PC-9 (cell line): ENCODE data around the gene NOP9. TPM values are rescaled to one million over a fixed set of nuclear protein-coding genes. Genes with fewer than 3 reads are reported as not detected.

Experiments used
- Bru-seq: library from RNA; stranded (reverse); fragments of 400-500 nt; gene quantifications from one replicate; lab custom pipeline; 2021; lab: Mats Ljungman, UMichigan
- BruChase-seq, 2 experiments: library from RNA; stranded (reverse); fragments of 400-500 nt; gene quantifications; one replicate each; lab custom pipeline; 2021; lab: Mats Ljungman, UMichigan
- BruUV-seq: library from RNA; stranded (reverse); fragments of 400-500 nt; replicated peaks from 2 replicates; lab custom pipeline; 2021; lab: Mats Ljungman, UMichigan
- CTCF ChIA-PET: fragments of 300-600 bp; sonication (Branson Sonifier 250); formaldehyde crosslinking; loops from one replicate; lab custom pipeline; 2022; ENCODE audit warnings: antibody characterized with exemption; lab: Charles Lee
- POLR2A ChIA-PET: fragments of 300-600 bp; sonication (Branson Sonifier 250); formaldehyde crosslinking; loops from one replicate; lab custom pipeline; 2022; ENCODE audit warnings: antibody characterized with exemption; ENCODE audit not compliant: unreplicated experiment; lab: Charles Lee
- DNase-seq, 2 experiments: peaks; one replicate each; pipeline versions ENCODE4 v3.0.0 to v3.0.0-alpha.2; 2015 to 2022; ENCODE audit warnings: mixed read lengths in 1 of 2
- H2AFZ ChIP-seq: fragments of 200-600 bp; sonication (generic); 2 replicates; pipeline ENCODE4 v1.8.1; 2017; ENCODE audit warnings: antibody characterized with exemption
- H3F3A ChIP-seq: fragments of 200-600 bp; sonication (generic); 2 replicates; pipeline ENCODE4 v1.8.1; 2017; ENCODE audit warnings: antibody characterized with exemption, mild to moderate bottlenecking, low read depth; ENCODE audit not compliant: insufficient read depth
- H3K27ac ChIP-seq: fragments of 200-600 bp; sonication (generic); 2 replicates; pipeline ENCODE4 v1.6.1; 2016; ENCODE audit warnings: mixed run types
- H3K27me3 ChIP-seq: fragments of 200-600 bp; sonication (generic); 2 replicates; pipeline ENCODE4 v1.6.1; 2016; ENCODE audit warnings: low read depth, mixed run types; ENCODE audit not compliant: insufficient read depth
- H3K36me3 ChIP-seq: fragments of 200-600 bp; sonication (generic); 2 replicates; pipeline ENCODE4 v1.6.1; 2016; ENCODE audit warnings: low read depth, mixed run types
- H3K4me1 ChIP-seq: fragments of 200-600 bp; sonication (generic); replicated peaks from 2 replicates; pipeline ENCODE4 v1.6.1; 2016; ENCODE audit warnings: mixed run types; ENCODE audit not compliant: insufficient read depth
- H3K4me2 ChIP-seq: fragments of 200-600 bp; sonication (generic); 2 replicates; pipeline ENCODE4 v1.6.1; 2017; ENCODE audit warnings: mixed run types
- H3K4me3 ChIP-seq: fragments of 200-600 bp; sonication (generic); 2 replicates; pipeline ENCODE4 v1.6.1; 2016; ENCODE audit warnings: mixed run types
- H3K79me2 ChIP-seq: fragments of 200-600 bp; sonication (generic); 2 replicates; pipeline ENCODE4 v1.6.1; 2017; ENCODE audit warnings: low read depth, mixed run types
- H3K9me2 ChIP-seq: fragments of 200-600 bp; sonication (generic); 2 replicates; pipeline ENCODE4 v1.8.1; 2017; ENCODE audit warnings: mild to moderate bottlenecking; ENCODE audit not compliant: insufficient read depth
- H3K9me3 ChIP-seq: fragments of 200-600 bp; sonication (generic); 2 replicates; pipeline ENCODE4 v1.8.1; 2016; ENCODE audit warnings: low read depth; ENCODE audit not compliant: insufficient read depth
- H4K20me1 ChIP-seq: fragments of 200-600 bp; sonication (generic); 2 replicates; pipeline ENCODE4 v1.8.1; 2017; ENCODE audit not compliant: insufficient read depth
- EZH2 ChIP-seq: fragments of 200-600 bp; sonication (generic); IDR thresholded peaks from 2 replicates; pipeline ENCODE4 v1.8.0; 2017; ENCODE audit warnings: antibody characterized with exemption, low read depth
- intact Hi-C: fragments of 100-400 bp; cut with micrococcal nuclease; formaldehyde crosslinking; loops from one replicate; pipeline ENCODE4 v1.10.0; 2022; ENCODE audit not compliant: unreplicated experiment
- long read RNA-seq: library from polyadenylated mRNA; stranded (forward); transcript quantifications from one replicate; pipeline ENCODE4 v2.0.0, GENCODE V29; 2022
- total RNA-seq: library from RNA; stranded (reverse); gene quantifications from 2 replicates; pipeline ENCODE4 v1.2.3, GENCODE V29; 2021
- TF ChIP-seq, protein P1 (sequence below): fragments of 200-600 bp; sonication (generic); conservative IDR thresholded peaks from 2 replicates; pipeline ENCODE4 v1.6.1; 2017; ENCODE audit warnings: mixed run types, antibody characterized with exemption, mild to moderate bottlenecking, moderate library complexity

Gene NOP9, protein sequence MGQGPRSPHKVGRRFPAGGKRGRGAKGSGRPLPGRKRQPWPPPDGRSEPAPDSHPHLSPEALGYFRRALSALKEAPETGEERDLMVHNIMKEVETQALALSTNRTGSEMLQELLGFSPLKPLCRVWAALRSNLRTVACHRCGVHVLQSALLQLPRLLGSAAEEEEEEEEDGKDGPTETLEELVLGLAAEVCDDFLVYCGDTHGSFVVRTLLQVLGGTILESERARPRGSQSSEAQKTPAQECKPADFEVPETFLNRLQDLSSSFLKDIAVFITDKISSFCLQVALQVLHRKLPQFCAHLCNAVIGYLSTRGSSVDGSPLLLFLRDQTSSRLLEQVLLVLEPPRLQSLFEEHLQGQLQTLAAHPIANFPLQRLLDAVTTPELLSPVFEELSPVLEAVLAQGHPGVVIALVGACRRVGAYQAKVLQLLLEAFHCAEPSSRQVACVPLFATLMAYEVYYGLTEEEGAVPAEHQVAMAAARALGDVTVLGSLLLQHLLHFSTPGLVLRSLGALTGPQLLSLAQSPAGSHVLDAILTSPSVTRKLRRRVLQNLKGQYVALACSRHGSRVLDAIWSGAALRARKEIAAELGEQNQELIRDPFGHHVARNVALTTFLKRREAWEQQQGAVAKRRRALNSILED
- total RNA-seq (24.4 and 31.1 TPM in 2 replicates), Bru-seq, nascent RNA (percentile 72 among the genes with signal in this experiment), BruChase-seq, experiment 1, labeled RNA remaining after a 2-hour chase (percentile 85 among the genes with signal in this experiment), BruChase-seq, experiment 2, labeled RNA remaining after a 6-hour chase (percentile 92 among the genes with signal in this experiment)
- long read RNA-seq, full-length matches to known transcripts: 1 of 10 reads
- long read RNA-seq, partial matches to known transcripts: 1 of 10 reads
- long read RNA-seq, other reads (novel, unspliced or antisense): 8 of 10 reads

DNA sequence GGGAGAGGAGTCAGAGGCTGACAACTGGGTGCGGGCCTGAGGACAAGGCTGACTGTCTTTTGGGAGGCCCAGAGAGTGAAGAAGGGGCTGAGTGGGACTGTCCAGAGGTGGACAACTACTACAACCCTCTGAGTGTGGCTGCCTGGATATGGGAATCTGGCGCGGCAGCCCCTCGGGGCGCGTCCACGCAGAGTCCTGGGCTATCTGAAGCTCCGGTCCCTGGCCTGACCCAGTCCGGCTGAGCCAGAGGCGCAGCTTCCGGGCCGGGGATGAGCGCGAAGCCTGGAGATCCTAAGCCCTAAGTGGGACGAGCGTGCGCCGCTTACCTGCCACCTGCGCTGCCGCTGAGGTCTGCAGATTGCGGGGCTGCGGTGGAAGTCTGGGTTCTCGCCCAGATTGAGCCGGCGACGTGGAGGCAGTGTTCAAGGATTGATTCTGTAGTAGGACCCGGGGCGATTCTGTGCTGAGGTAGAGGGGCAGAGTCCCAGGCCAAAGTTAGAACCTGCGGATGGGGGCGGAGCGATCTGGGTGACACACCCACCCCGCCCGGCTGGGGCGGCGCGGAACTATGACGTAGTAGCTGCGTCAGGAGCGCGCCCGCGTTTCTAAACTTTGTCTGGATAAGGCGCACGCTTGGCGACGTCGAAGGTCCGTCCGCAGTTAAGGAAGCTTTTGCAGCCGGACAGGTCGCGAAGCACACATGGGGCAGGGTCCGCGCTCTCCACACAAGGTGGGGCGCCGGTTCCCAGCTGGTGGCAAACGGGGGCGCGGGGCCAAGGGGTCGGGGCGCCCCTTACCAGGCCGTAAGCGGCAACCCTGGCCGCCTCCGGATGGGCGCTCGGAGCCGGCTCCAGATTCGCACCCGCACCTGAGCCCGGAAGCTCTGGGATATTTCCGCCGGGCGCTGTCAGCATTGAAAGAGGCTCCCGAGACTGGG is at the start of gene NOP9, which contains the start of gene DHRS1:
NOP9 (plus strand) TSS at position 596 of the 937 bp plus-strand sequence; CDS start at position 701, 105 bp downstream.
DHRS1 (minus strand) TSS at position 526 of the 937 bp plus-strand sequence. CDS start 674 bp downstream, outside the sequence.
- intact Hi-C loops: no loop called here
- peak within 1 kb of the TSS; percentile 92 for H3K4me2 ChIP-seq
- TF ChIP-seq, protein P1, sequence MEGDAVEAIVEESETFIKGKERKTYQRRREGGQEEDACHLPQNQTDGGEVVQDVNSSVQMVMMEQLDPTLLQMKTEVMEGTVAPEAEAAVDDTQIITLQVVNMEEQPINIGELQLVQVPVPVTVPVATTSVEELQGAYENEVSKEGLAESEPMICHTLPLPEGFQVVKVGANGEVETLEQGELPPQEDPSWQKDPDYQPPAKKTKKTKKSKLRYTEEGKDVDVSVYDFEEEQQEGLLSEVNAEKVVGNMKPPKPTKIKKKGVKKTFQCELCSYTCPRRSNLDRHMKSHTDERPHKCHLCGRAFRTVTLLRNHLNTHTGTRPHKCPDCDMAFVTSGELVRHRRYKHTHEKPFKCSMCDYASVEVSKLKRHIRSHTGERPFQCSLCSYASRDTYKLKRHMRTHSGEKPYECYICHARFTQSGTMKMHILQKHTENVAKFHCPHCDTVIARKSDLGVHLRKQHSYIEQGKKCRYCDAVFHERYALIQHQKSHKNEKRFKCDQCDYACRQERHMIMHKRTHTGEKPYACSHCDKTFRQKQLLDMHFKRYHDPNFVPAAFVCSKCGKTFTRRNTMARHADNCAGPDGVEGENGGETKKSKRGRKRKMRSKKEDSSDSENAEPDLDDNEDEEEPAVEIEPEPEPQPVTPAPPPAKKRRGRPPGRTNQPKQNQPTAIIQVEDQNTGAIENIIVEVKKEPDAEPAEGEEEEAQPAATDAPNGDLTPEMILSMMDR: no peak
- no peak for TF ChIP-seq EZH2
- H2AFZ ChIP-seq: peak within 1 kb of the TSS; percentile 96
- H3K27me3 ChIP-seq: no peaks in the 10 kb centered on the region
- peaks cover 16% of the 10 kb centered on the region for H3K4me1 ChIP-seq
- peak; percentile 68 to 86 for DNase-seq
- H3F3A ChIP-seq: no peaks in the 10 kb centered on the region
- H3K79me2 ChIP-seq: peaks cover 28% of the 10 kb centered on the region
- H3K4me3 ChIP-seq: peak within 1 kb of the TSS; percentile 88
- no peaks in the 10 kb centered on the region; the same call in 1 of the 2 replicates for H3K36me3 ChIP-seq
- H4K20me1 ChIP-seq: no peaks in the 10 kb centered on the region
- H3K9me2 ChIP-seq: no peaks in the 10 kb centered on the region
- CTCF ChIA-PET: interaction anchor here (0.5 to 1.0 kb wide), 3 partner anchors 33 to 81 kb away, joined by 3 to 11 read pairs (median 10); partner anchors contain the start of gene TINF2
- no peaks in the 10 kb centered on the region for H3K9me3 ChIP-seq
- H3K27ac ChIP-seq: peak within 1 kb of the TSS; percentile 53
- POLR2A ChIA-PET: interaction anchor here (0.6 to 1.4 kb wide), 5 partner anchors 12 to 86 kb away, joined by 3 to 19 read pairs (median 3); partner anchors contain the start of genes CHMP4A, MDP1 and TINF2
- BruUV-seq: no TSS peak

DNA sequence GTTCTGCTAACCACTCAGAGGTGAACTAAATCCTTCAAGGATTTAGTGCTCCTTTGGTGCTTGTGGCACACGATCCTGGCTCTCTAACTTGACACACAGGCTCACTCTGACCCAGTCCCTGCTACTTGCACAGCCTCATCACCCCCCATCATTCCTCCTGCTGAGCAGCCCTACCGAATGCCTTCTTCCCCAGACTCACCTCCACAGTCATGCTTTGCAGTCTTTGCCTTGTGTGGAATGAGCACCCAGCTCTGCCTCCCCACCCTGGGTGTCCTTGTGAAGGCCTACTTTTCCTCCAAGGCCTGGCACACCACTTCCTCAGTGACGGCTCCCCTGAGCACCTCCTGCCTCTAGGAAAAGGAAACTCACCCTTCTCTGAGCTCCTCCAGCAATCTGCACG is 49.3 kb upstream of the NOP9 start:
- Histone ChIP-seq H3K4me3 (no peak overlapping the region), H3K79me2 (no peaks in the 10 kb centered on the region), H3K36me3 (no peaks in the 10 kb centered on the region), H2AFZ (no peak overlapping the region), H3K9me2 (no peaks in the 10 kb centered on the region), H3K4me1 (no peaks in the 10 kb centered on the region), H3K27ac (no peak overlapping the region), H3K27me3 (no peaks in the 10 kb centered on the region), H3K9me3 (no peaks in the 10 kb centered on the region), H3K4me2 (no peak overlapping the region), H4K20me1 (no peaks in the 10 kb centered on the region), H3F3A (no peaks in the 10 kb centered on the region)
- CTCF ChIA-PET: no interaction called here
- TF ChIP-seq EZH2: no peak
- TF ChIP-seq, protein P1: no peak
- POLR2A ChIA-PET: no interaction called here
- intact Hi-C loops: no loop called here
- no peak for DNase-seq
- BruUV-seq: no TSS peak
